GM18526 (cell line): Measurements from ENCODE around the gene KRT4.

ENCODE experiments used
- POLR2A ChIP-seq: IDR thresholded peaks from 3 replicates; pipeline ENCODE4 v1.6.1; 2011; ENCODE audit not compliant: insufficient read length; ENCODE audit errors: extremely low read depth

KRT4 gene

DNA sequence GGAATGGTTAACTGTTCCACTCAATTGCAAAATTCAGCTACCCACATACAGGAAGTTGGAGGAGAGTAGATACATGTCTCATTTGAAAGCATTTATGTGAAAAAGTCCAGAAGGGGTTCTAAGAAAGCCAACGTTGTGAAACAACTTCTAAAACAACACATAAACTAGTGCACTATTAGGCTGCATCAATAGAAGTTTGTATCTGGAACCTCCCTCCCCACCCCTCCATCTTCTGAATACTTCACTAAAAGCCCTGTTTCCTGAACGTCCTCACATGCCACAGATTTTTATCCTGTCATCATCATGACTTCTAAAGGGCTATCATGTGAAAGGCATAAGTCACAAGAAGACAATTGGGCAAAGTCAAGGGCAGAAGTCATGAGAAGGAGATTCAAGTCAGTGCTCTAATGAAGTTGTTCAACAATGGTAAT is 14.7 kb upstream of the KRT4 start:
- no peak for TF ChIP-seq POLR2A

DNA sequence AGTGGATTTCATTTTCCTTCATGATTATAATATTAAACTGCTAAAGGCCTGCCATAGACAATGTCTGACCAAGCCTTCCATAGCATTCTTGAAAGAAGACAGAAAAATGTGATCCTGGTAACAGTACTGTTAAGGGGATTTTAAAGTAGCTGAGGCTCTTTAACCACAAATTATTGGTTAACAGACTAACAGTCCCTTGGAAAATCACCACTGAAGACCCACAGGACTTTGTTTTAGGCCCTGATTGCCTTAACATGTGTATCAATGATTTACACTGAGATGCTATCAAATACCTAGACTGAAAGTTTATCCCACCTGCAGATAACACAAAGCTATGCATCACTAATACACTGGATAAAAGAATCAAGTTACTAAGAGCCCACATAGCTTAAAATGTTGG is 14.2 kb upstream of the KRT4 start:
- no peak for TF ChIP-seq POLR2A

DNA sequence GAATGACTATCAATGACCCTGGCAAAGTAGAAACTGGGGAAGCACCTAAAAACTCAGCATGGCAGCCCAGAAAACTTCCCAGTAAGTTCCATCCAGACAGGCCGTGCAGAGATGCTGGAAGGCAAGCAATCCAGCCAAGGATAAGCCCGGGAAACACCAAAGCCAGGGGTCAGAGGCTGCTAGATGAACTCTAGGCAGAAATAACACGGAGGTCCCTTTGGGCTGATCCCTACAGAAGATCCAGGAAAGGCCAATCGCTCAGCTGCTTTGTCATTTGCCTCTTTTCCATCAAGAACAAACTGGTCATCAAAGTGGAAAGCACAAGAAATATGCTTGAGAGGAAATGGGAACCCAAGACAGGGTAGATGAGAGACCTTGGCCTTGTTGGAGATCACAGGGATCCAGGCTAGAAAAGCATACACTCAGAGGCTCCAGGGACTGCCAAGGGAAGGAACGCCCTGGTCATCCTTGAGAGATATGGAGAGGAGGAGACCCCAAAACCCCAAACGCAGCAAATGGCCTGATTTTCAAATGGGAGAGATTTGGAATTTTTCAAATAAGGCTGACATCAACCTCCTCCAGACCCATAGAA is 13.7 kb upstream of the KRT4 start:
- no peak for TF ChIP-seq POLR2A

DNA sequence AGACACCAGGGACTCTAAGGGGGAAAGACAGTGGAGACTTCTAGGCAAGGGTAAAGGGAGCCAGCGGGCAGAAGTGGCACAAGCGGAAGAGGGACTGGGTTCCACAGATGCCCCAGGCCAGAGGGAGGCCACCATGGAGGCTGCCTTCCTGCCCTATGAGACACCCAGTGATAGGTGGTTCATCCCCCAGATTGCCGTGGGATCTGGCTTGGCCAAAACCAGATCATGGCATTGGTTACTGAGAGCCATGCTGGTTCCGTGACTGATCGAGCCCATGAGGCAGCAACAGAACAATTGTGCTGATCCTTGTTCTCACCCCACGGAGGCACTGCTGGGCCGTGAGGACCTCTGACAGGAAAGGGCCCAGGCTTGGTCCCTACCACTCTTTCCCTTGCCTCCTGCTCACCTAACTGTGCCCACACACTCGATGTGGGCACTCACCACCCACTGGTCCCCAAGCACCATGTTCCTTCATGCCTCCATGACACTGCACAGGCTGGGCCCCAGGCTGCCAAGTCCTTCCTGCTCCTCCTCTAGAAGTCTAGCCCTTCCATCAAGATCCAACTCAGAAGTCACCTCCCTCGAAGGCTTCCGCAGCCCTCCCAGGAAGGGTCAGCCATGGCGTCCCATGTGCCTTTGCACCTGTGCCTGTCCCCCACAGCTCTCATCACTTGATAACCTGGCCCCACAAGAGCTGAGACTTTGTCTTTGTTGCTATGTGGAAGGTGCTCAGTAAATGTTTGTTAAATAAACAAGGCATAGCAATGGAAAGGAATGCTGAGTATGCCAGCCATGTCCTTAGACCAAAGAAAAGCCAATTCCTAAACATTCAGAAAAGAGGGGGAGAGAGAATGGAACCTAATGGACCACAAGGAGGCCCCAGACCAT is 12.9 kb upstream of the KRT4 start:
- TF ChIP-seq POLR2A = no peak

DNA sequence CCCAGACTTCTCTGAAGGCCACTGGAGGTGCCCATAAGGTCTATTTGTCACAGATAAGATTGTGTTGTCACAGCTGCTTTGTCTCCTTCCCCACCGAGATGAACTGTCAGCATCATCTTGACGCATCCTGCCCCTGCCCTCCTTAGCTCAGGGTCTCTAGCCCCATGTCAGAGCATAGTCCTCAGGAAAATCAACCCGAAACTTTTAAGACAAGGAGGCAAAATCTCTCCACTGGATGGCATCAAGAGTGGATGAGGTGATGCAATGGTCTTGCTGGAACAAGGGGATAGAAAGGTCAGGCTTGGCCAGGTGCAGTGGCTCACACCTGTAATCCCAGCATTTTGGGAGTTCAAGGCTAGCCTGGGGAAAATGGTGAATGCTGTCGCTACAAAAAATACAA is 12.0 kb upstream of the KRT4 start:
- TF ChIP-seq POLR2A = no peak

DNA sequence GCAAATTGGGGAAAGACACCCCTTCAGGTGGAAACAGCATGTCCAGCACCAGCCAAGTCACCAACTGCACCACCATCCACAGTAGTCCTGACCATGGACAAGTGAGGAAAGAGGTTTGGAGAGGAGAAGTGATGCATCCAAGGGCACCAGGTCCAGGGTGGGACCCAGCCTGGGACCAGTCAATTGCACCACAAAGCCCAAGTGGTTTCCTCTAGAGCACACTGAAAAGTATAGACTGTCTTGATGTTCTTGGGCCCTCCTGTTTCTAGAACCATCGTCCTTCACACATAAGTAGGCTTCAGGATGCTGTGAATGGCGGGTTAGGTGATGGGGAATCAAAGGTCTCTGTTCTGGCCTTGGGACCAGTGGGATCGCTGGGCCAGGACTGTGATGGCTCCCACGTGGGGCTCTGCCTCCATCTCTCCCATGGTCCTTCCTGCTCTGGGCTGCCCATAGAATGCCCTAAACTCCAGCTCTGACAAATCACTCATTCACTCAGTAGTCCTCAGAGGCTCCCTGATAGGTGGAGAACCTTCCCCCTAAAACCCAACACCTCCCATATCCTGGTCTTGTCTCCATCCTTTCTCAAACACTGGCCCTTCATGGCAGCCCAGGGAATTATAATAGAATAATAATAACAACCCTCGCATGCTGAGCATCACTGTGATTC is 11.0 kb upstream of the KRT4 start:
- no peak for TF ChIP-seq POLR2A

DNA sequence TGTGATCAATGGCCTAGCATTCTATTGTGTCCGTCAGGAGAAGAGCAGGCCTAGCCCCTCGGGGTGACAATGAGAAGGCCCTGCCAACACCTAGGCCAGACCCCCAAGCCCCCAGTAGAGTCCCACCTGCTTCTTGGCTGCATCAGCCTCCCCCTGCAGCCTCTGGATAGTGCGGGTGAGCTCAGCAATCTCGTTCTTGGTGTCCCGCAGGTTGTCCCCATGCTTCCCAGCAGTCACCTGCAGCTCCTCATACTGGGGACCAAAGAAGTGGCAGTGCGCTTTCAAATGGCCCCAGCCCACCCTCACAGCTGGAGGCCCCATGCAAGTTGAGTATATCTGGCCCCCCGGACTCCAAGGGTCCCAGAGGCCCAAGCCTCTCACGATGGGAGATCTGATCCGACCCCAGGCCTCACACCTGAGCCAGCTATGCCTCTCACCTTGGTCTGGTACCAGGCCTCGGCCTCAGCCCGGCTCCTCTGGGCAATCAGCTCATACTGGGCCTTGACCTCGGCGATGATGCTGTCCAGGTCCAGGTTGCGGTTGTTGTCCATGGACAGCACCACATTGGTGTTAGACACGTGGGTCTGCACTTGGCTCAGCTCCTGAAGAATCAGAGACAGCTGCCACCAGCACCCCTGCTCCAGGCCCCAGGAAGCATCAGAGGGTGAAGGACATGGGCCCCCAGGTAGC is 10.0 kb upstream of the KRT4 start:
- no peak for TF ChIP-seq POLR2A

DNA sequence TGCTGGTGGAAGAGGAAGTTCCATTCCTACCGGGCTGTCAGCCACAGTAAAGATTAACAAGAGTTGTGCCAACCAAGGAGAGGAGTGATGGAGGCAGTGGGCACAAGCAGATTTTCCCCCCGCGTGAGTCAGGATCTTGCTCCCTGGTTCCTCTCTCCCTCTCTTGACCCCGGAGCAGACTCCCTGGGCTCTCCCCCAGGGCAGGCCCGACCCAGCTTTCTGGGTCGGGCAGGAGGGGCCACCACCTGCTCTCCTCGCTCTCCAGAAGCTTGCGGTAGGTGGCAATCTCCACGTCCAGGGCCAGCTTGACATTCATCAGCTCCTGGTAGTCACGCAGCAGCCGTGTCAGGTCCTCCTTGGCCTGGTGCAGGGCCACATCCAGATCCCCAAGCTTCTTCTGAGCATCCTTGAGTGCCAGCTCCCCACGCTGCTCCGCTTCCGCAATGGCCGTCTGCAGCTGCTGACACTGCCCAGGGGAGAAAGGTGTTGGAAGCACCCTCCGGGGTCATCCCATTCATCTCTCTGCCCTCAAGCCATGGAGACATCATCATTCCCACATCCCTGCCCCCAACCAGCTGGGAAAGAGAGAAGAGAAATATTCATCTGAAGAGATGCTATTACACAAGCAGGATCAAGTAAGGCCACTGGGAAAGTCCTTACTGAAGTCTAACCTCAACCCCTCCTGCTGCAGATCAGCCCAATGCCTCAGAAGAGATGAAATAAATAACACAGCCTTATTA is 9.0 kb upstream of the KRT4 start:
- TF ChIP-seq POLR2A = no peak

DNA sequence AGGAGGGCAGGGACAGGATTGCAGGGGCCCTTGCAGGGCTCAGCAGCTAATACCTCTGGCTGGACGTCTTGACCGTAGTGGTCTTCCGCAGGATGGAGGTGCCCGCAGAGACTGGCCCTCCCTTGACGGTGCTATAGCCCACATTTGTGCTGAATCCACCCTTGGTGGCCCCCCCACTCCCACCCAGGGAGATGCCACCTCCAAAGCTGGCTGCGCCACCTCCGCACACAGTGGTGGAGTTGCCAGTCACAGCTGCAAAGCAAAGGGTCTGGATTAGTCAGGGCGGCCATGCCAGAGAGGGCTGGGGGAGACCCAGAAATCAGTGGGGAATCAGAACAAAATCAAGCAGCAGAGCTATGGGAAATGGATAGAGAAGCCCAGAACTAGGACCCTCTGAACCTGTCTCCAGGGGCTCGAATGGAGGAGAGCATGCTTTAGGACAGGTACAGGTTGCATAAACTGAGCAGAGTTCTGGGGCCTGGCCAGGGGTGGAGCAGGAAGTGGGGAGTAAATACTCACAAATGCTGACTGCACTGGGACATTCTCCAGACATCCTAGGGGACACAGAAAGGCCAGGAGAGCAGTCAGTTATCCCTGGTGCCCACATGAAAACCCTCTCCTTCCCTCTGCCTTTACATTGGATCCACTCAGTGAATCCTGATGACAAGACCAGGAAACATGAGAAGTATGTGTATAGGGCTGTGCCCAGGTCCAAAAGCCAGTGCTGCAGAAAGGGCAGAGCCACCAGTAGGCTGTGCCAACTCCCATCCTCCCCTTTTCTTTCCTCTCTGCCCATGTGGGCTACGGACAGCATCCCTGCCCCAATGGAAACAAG is 8.1 kb upstream of the KRT4 start:
- no peak for TF ChIP-seq POLR2A

DNA sequence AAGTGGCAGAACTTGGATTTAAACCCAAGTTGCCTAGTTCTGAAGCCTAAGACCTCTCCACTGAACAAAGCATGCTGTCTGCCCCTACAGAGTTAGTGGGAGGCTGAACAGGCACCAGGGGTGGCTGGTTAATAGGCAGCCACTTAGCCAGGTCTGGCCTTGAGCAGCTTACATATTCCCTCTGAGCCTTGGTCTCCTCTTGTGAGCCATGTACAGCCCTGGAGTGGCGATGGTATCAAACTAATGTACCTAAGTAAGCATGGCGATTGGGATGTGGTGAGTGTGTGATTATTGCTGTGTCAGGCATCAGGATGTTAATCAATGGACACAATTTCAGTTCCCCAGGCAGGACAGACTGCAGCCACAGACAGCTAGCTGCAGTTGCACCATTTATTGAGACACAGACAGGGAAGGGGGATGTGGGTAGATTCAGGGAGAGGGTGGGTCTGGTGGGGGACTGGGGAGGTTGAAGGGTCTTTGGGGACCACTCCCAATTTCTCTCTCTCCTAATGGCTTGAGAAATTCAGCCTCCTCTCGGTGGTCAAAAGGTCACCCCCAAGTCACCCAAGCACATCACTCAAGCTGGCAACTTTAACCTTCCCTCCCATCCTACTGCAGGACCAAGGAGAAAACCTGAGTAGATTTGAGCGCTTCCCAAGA is 7.3 kb upstream of the KRT4 start:
- TF ChIP-seq POLR2A = no peak

DNA sequence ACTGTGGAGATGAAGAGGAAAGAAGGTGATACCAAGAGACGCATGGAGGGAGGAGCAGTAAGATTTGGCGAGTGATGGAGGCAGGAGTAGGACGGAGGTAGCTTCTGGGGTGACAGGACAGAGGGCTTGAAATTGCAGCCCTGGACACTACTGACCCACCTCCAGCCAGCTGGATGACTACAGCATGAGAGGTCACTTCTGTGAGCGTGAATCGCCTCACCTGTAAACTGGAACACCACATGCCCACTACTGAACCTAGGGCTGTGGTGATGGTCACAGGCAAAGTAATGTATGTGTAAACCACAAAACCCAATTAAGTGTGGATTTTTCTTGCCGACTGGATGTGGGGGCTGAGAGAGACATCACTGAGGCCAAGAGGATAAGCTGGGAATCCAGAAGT is 6.6 kb upstream of the KRT4 start:
- no peak for TF ChIP-seq POLR2A

DNA sequence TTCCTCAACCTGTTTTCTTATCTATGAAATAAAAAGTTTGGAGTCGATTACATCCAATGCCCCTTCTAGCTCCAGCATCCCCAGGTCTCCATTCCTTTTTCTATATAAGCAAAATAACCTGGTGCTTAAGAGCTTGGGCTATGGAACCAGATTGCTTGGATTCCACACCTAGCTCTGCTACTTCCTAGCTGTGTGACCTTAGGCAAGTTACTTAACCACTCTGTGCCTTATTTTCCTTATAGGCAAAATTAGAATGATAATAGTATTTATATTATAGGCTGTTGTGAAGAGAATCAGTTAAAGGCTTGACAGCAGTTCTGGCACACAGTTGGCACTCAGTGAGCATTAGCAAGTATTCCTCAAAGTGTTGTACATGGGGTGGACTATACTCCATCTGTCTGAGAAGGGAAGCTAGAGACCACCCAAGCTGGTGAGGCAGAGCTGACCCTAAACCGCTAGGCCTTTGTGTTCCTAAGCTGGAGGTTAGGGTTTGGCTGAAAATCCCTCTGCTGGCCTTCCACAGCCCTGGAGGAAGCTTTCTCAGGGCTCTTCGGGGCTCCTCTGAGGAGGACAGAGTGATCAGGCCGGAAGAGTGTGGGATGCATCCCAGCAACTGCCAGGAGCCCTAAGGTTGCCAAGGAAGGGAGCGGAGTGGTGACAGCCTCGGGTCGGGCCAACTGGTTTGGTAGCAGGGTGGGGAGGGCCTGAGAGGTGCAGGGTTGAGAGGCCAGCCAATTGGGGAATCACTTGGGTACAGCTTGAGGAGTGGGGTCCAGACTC is 6.0 kb upstream of the KRT4 start:
- TF ChIP-seq POLR2A = no peak

DNA sequence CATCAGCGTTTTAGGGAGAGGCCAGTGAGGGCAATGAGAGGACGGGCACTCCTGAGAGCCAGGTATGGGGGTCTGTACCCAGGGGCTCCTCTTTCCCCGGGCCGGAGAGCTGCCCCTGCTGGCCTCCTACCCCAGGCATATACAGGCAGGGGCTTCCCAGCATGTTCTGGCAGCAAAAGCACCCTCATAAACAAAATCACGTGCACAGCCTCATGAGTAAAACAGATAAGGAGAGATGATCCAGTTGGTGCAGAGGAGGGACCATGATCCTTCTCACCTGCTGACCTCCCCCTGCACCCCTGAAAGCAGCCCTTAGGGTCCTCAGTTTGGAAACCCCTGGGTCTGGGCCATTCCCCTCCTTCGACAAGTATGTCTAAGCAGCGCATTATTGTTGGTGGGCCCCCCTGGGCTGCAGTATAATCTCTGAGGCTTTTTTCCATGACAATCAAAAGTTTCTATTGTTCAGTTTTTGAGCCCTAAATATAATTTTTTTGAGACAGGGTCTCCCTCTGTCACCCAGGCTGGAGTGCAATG is 5.0 kb upstream of the KRT4 start:
- no peak for TF ChIP-seq POLR2A

DNA sequence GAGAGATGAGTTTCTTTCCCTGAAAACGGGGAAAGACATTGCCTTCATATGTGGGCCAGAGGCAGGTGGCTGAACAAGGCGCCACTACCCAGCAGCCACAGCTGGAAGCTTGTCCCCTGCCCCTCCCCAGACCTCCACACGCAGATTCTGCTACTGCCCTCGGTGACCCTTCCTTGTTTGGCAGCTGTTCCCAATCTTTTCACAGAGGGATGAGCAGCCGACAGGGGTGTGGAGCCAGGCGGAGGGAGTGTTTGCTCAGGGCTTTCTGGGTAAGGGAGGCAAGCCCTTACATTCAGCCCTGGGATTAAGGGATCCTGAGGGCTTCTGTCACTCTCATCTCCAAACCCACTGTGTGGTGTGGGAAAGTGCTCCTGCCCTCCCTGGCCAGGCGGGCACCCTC is 4.5 kb upstream of the KRT4 start:
- TF ChIP-seq POLR2A = no peak
